Central memory CD4-positive, alpha-beta T cell (primary cell): Measurements from ENCODE around the gene KBTBD13.

Experiments
- DNase-seq: peaks from one replicate; pipeline ENCODE4 v3.0.0; 2022

The KBTBD13 gene

DNA sequence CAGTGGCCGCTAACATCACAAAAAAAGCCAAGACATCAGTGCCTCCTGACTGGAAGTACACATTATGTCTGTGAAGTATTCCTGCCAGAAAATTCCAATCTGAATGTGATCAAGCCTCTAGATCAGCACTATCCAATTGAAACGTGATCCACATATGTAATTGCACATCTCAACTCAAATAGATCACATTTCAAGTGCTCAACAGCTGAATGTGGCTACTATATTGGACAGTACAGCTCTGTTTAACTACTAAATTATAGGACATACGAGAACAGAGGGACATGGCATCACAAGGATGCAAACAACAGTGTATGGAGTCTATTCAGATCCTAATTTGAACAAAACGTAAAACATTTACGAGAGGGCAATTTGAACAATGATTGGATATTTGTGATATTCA lies 39.0 kb downstream of the KBTBD13 start:
- no peak for DNase-seq
